NOMO-1 treated with DMSO at 0.1 percent for 48 hours (cell line): ENCODE measurements around the gene SH2D4B.

Source experiments
- DNase-seq: peaks from one replicate; lab custom pipeline; 2025; ENCODE audit not compliant: unreplicated experiment; lab: John Stamatoyannopoulos, UW

SH2D4B gene

GRCh38 chr10:80630324-80630723 is 92.6 kb downstream of the SH2D4B start:
- DNase-seq: no peak

- DNase-seq: no peak
These were observed 95.0 kb downstream of the SH2D4B start for GRCh38 chr10:80632742-80633141.

- DNase-seq: no peak
These were observed 95.7 kb downstream of the SH2D4B start for GRCh38 chr10:80633383-80633860.

- DNase-seq: no peak
These were observed 96.2 kb downstream of the SH2D4B start for GRCh38 chr10:80633910-80634309.

DNA sequence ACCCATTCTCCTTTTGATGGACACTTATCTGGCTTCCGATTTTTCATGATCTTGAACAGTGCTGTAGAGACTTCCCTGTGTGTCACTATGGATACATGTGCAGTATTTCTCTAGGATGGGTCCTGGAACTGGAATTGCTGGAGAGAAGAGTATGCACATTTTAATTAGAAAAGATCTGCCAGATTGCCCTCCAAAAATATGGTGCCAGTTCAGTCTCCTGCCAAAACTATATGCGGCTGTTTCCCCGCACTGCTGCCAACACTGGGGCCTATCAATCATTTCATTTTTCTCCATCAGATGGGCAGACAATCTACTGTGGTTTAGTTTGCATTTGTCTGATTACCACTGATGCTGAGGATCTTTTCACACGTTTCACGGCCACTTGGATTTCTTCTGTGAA is 105.0 kb downstream of the SH2D4B start:
- DNase-seq: no peak

- DNase-seq: no peak
These were observed 108.7 kb downstream of the SH2D4B start for GRCh38 chr10:80646366-80646765.

DNA sequence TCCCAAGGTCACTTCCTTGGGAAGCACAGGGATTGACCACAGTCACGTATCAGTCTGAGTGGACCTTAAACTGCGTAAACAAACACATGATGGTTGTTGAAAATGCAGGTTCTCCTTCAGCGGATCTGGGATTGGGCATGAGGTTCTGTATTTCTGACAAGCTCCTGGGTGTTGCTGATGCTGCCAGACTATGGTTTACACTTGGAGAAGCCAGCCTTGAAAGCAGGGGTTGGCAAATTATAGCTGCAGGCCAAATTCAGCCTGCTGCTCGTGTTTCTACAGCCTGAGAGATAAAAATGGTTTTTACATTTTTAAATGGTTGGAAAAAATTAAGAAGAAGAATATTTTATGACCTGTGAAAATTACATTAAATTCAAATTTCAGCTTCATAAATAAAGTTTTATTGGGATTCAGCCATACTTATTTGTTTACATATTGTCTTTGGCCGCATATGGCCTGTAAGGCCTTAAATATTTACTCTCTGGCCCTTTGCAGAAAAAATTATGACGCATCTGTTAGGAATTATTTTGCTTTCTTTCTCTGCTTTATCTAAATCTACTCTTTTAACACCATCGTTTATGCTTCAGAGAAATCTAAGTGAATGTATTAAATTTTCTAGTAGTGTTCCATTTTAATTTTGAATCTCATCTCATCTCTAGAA is 109.6 kb downstream of the SH2D4B start:
- DNase-seq: no peak

DNA sequence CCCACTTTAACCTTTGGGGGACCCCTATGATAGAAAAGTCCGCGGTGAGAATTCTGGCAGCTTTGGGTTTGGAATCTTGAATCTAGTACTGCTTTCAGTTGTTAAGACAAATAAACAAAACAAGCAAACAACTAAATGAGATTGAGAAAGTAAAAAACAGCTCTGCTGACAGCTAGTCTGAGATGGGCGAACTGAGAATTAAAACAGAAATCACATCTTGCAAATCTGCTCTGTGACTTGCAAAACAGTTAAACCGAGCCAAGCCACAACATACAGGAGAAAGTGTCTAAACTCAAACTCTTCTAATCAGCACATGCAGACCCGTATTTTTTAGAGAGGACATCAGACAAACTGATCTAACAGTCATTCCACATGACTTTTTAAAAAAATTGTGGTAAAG is 110.4 kb downstream of the SH2D4B start:
- no peak for DNase-seq

DNA sequence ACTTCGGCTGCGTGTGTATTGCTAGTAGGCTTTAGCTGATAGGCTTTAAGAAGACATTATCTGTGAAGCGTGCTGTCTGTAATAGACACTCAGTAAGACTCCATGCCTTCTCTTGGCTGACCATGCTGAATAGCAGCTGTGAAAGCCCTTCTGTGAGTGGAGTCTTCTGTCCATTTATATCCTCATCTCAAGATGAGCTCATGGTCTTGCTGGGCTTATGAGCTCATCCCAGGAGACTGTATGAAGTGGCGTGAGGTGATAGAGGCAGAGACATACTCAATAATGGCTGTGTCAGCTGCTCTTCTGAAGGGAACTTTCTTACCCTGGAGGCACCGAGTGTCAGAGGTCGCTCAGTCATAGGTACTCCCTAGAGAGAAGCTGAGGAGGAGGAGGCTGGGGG is 111.5 kb downstream of the SH2D4B start:
- no peak for DNase-seq

- DNase-seq: no peak
These were observed 118.2 kb downstream of the SH2D4B start for GRCh38 chr10:80655898-80656297.

- DNase-seq: no peak
These were observed 120.4 kb downstream of the SH2D4B start for GRCh38 chr10:80658068-80658467.

GRCh38 chr10:80659289-80659688 is 121.6 kb downstream of the SH2D4B start:
- no peak for DNase-seq

- no peak for DNase-seq
These were observed 122.6 kb downstream of the SH2D4B start for GRCh38 chr10:80660266-80660665.

DNA sequence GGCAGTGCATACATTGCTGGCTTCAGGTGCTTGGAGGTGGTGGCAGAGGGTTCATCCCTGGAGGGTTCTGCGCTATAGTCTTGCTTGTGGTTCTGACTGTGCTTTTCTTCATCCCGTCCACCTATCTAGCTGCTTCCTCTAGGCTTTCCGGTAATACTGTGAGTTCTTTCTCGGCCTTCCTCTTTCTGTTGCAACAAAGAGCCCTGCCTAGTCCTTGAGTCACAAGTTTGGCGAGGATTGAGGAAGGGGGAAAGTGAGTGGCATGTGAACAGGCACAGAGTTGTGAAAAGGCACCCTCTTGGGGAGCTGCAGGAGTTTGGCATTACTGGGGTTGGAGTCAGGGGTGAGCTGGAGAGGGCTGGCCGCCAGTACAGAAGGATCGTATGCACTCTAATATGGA is 123.0 kb downstream of the SH2D4B start:
- peak; percentile 80 for DNase-seq

GRCh38 chr10:80661526-80661925 is 123.8 kb downstream of the SH2D4B start:
- DNase-seq: no peak

DNA sequence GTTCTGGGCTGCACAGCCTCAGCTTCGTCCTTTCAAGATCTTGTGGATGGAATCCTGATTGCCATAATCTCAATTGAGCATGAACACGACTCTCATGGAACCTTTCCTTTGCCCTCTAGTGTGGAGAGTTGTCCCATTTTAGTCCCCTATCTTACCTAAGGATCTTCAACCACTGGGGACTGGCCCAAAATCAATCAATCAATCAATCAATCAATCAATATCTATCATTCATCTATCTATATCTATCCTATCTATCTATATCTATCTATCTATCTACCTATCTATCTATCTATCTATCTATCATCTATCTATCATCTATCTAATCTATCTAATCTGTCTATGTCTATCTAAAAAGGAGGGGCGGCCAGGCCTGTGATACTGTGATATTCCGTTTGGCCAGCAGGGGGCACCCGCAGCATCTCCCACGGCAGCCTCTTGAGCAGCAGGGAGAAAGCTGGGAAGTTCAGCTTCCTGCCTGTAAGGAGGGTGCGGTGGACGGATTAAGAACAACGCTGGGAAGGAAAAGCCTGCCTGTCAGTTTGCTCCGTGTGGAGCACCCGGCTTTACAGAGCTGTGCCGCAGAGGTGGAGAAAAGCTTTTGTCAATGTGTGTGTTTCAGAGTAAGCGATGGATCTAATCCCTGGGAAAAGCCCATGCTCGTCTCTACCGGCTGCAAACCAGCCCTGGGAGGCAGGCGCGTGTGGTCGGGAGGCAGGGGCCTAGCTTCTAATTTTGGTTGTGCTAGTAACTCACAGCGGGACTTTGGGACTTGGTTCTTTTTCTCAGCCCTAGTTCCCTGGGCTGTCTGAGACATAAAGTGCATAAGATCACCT is 124.9 kb downstream of the SH2D4B start:
- peak; percentile 30 for DNase-seq

DNA sequence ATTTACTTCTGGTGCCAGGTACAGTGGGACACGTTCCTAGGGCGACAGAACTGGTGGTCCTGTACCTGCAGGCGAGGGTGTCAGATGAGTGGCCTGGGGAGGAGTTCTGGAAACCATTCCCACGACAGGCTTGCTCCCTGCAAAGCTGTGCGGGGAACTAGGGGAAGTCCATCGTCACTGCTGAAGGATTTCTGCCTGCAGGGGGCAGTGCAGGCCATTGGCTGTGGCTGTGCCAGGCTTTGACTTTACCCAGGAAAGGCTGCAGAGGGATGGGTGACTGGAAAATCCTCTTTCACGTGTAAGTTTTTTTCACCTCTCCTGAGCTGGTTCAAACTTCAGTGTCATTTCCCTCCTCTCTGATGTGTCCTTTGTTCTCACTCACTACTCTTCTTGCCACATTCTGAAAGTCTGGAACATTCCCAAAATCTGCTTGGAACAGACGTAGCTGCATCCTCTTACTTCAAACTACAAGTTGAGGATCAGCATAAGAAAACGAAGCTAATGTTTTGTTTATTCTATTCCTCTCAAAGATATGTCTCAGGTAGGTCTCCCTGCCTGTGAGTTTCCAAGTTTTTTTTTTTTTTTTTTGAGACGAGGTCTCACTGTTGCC is 126.5 kb downstream of the SH2D4B start:
- peak; percentile 30 for DNase-seq

- no peak for DNase-seq
These were observed 131.8 kb downstream of the SH2D4B start for GRCh38 chr10:80669485-80669884.

- no peak for DNase-seq
These were observed 133.1 kb downstream of the SH2D4B start for GRCh38 chr10:80670774-80671173.

DNA sequence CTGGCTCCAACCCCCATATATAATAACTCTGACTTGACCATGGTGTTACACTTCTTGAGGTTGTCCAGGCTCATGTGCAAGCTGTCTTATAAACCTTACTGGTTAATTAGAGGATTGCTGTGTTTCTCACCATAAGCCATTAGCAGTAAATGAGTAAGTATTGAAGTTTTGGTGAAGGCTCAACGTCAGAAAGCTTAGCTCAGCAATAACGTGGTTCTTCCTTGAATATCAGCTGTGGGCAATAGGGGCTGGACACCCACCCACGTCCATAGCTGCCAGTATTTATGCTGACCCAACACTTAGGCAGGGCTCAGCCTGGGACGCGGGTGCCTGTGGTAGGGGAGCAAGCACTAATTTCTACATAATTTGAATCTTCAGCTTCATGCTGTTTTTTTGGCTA is 134.1 kb downstream of the SH2D4B start:
- no peak for DNase-seq

DNA sequence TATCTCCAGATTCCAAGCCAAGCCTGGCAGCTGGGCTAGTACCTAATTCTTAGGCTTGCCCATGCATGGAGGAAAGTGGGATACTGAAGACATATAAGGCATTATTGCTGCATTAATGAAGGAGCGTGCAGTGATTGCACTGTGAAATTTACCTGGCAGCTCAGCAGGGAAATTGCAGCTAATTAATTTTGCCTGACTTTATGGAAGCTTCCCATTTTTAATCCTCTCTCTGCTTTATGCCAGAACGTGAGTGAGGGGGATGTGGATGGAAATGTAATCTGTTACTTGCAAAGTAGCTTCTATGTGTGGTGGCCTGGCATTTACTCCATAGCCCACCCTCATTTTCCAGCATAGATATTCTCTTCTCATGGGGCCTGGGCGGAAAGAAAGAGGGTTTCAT is 134.9 kb downstream of the SH2D4B start:
- no peak for DNase-seq

DNA sequence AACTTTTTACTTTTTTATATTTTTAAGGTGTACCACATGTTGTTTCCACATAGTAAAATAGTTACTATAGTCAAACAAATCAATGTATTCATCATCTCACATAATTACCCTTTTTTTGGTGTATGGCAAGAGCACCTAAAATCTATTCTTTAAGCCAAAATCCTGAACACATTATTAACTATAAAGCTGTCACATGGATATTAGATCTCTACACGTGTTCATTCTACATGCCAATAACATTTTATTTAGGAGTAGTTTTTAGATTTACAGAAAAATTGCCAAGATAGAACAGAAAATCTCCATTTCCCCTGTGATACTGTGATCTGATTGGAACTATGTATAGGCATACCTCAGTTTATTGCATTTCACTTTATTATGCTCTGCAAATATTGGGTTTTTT is 137.1 kb downstream of the SH2D4B start:
- no peak for DNase-seq
